ENCODE data around the gene MSANTD1.

DNA sequence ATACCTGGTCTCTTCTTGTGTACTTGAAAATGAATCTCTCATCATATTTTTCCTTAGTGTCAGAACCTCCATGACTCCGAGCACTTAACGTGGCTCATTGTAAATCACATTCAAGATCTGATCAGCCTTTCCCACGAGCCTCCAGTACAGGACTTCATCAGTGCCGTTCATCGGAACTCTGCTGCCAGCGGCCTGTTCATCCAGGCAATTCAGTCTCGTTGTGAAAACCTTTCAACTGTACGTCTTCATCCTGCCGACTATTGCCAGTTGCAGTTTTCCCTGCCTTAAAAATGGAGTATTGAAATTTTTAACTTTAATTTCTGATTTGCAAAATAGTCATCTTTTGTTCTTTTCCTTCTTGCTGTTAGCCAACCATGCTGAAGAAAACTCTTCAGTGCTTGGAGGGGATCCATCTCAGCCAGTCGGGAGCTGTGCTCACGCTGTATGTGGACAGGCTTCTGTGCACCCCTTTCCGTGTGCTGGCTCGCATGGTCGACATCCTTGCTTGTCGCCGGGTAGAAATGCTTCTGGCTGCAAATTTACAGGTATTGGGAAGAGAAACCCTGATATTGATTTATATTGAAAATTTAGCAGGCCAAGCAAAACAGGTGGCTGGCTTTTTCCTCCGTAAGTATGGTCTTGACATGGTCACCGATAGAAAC is 42.4 kb upstream of the MSANTD1 start:
- TF ChIP-seq, protein P1, sequence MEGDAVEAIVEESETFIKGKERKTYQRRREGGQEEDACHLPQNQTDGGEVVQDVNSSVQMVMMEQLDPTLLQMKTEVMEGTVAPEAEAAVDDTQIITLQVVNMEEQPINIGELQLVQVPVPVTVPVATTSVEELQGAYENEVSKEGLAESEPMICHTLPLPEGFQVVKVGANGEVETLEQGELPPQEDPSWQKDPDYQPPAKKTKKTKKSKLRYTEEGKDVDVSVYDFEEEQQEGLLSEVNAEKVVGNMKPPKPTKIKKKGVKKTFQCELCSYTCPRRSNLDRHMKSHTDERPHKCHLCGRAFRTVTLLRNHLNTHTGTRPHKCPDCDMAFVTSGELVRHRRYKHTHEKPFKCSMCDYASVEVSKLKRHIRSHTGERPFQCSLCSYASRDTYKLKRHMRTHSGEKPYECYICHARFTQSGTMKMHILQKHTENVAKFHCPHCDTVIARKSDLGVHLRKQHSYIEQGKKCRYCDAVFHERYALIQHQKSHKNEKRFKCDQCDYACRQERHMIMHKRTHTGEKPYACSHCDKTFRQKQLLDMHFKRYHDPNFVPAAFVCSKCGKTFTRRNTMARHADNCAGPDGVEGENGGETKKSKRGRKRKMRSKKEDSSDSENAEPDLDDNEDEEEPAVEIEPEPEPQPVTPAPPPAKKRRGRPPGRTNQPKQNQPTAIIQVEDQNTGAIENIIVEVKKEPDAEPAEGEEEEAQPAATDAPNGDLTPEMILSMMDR (IDR thresholded peaks at IDR 0.05; ENCODE audit: extremely low read depth in 1 of 2, insufficient read depth in 1 of 2, low read depth in 1 of 2, low read length in 2 of 2): no peak
- TF ChIP-seq POLR2A (IDR thresholded peaks at IDR 0.05; ENCODE audit: low read depth, low read length) (no peak), POLR2AphosphoS5 (IDR thresholded peaks at IDR 0.05; ENCODE audit: insufficient read depth, low read depth, low read length) (no peak)
